GM18951 (cell line): ENCODE data around the gene GRB10.

Source experiments
- POLR2A ChIP-seq: IDR thresholded peaks from 4 replicates; pipeline ENCODE4 v1.6.1; 2011; ENCODE audit warnings: mild to moderate bottlenecking; ENCODE audit not compliant: insufficient read length, insufficient read depth; ENCODE audit errors: extremely low read depth
- in situ Hi-C: fragments of 300-500 bp; cut with MboI; formaldehyde crosslinking; loops from one replicate; pipeline ENCODE4 v1.12.0; 2022; ENCODE audit warnings: low sequenced_read_pairs, mixed read lengths, inconsistent platforms; ENCODE audit not compliant: unreplicated experiment

The GRB10 gene

GRCh38 chr7:50712252-50713122 lies 70.2 kb downstream of the GRB10 start:
- TF ChIP-seq POLR2A = no peak
- in situ Hi-C loops = no loop called here

- in situ Hi-C loops = no loop called here
- TF ChIP-seq POLR2A = no peak
Observed at GRCh38 chr7:50711271-50712175, 71.2 kb downstream of the GRB10 start.

GRCh38 chr7:50710441-50711154 lies 72.1 kb downstream of the GRB10 start:
- TF ChIP-seq POLR2A = no peak
- in situ Hi-C loops = no loop called here

- in situ Hi-C loops = no loop called here
Observed at GRCh38 chr7:50709151-50709550, 73.5 kb downstream of the GRB10 start.

GRCh38 chr7:50707236-50708006 lies 75.3 kb downstream of the GRB10 start:
- no peak for TF ChIP-seq POLR2A
- in situ Hi-C loops = no loop called here

More at GRCh38 chr7:50709151-50709550, 73.5 kb downstream of the GRB10 start:
- TF ChIP-seq POLR2A = no peak

- in situ Hi-C loops = no loop called here
Observed at GRCh38 chr7:50706469-50706937, 76.2 kb downstream of the GRB10 start.

GRCh38 chr7:50704844-50705243 lies 77.9 kb downstream of the GRB10 start:
- TF ChIP-seq POLR2A = no peak
- in situ Hi-C loops = no loop called here

More at GRCh38 chr7:50706469-50706937, 76.2 kb downstream of the GRB10 start:
- TF ChIP-seq POLR2A = no peak

GRCh38 chr7:50703654-50704053 lies 79.0 kb downstream of the GRB10 start:
- TF ChIP-seq POLR2A = no peak
- in situ Hi-C loops = no loop called here

GRCh38 chr7:50699143-50699542 lies 83.6 kb downstream of the GRB10 start:
- in situ Hi-C loops = no loop called here
- no peak for TF ChIP-seq POLR2A

- in situ Hi-C loops = no loop called here
- TF ChIP-seq POLR2A = no peak
Observed at GRCh38 chr7:50697748-50698147, 84.9 kb downstream of the GRB10 start.

GRCh38 chr7:50696810-50697582 lies 85.7 kb downstream of the GRB10 start:
- in situ Hi-C loops = no loop called here

More at GRCh38 chr7:50696810-50697582, 85.7 kb downstream of the GRB10 start:
- TF ChIP-seq POLR2A = no peak
